Activated CD4-positive, alpha-beta T cell treated with anti-CD3 and anti-CD28 coated beads, Interleukin-2, amount 10 ng/mL, durations not matched to agents 7 days and 5 days (primary cell): ENCODE data around the gene CHID1. TPM values are rescaled to one million over a fixed set of nuclear protein-coding genes. Genes with fewer than 3 reads are reported as not detected.

Experiments
- CTCF ChIA-PET: fragments of 350-600 bp; sonication (Branson Sonifier 250); formaldehyde crosslinking; loops from one replicate; lab custom pipeline; 2021; ENCODE audit warnings: antibody characterized with exemption; lab: Charles Lee
- POLR2A ChIA-PET: fragments of 350-600 bp; sonication (Branson Sonifier 250); formaldehyde crosslinking; loops from one replicate; lab custom pipeline; 2021; ENCODE audit warnings: antibody characterized with exemption; lab: Charles Lee
- DNase-seq: peaks from one replicate; pipeline ENCODE4 v3.0.0-alpha.2; 2020
- H3K27ac Mint-ChIP-seq: one replicate; pipeline ENCODE4 v1.8.0; 2021; ENCODE audit warnings: mild to moderate bottlenecking, moderate library complexity, mixed read lengths
- H3K27me3 Mint-ChIP-seq: one replicate; pipeline ENCODE4 v1.8.0; 2021; ENCODE audit warnings: mixed read lengths
- H3K36me3 Mint-ChIP-seq: one replicate; pipeline ENCODE4 v1.8.0; 2021; ENCODE audit warnings: low read depth, mixed read lengths
- H3K4me1 Mint-ChIP-seq: one replicate; pipeline ENCODE4 v1.8.0; 2021; ENCODE audit warnings: mixed read lengths
- H3K4me3 Mint-ChIP-seq: one replicate; pipeline ENCODE4 v1.8.0; 2021; ENCODE audit warnings: mild to moderate bottlenecking, moderate library complexity, mixed read lengths
- H3K9me3 Mint-ChIP-seq: one replicate; pipeline ENCODE4 v1.8.0; 2021; ENCODE audit warnings: mixed read lengths
- total RNA-seq, 2 experiments: library from RNA; stranded (reverse); gene quantifications; one replicate each; pipeline ENCODE4 v1.2.3, GENCODE V29; 2021

The CHID1 gene
- total RNA-seq, 2 experiments from 2014 or later: 42.6 to 45.5 TPM

DNA sequence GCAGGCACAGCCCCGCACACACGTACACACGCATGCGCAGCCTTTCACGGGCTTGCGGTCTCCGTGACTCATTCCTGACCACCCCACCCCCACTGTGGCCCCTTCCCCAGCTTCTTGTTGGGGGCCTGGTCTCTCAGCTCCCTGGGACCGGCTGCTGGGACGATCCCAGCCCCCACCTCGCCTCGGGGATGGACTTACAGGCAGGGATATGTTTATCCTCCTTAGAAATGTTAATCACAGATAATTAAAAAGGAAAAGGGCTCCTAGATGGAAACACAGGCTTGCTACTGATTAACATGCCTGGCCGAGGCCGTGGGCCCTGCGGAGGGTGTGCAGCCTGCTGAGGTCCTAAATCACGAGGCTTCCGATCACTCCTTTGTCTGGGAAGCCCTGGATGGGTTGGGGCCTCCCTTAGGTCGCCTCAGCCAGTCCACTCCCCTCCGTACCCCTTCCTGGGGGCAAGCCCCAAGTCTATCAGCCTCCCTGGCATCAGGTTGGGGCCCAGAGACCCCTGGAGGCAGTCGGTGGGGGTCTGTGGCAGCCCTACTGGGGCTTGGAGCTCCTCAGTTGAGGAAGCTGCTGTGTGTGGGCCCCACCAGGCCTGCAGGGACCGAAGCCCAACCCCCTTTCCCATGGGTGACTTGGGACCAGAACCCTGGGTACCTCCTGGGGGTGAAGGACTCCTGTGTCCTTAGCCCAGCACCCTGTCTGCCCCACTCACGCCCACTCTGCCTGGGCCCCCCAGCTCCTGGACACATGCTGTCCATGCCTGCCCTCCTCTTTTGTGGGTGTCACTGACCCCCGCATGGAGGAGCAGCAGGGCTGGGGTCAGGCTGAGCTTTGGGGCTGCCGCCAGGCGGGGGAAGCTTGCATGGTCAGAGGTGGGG lies 47.3 kb downstream of the CHID1 start:
- H3K4me3 Mint-ChIP-seq: no peak overlapping the region
- no peak for DNase-seq
- no peak overlapping the region for H3K27ac Mint-ChIP-seq
- H3K36me3 Mint-ChIP-seq: no peaks in the 10 kb centered on the region
- H3K9me3 Mint-ChIP-seq: no peaks in the 10 kb centered on the region
- no peaks in the 10 kb centered on the region for H3K27me3 Mint-ChIP-seq
- H3K4me1 Mint-ChIP-seq: no peaks in the 10 kb centered on the region
- POLR2A ChIA-PET: no interaction called here
- CTCF ChIA-PET: interaction anchor here (0.6 kb wide), 1 partner anchor 730 kb away, joined by 3 read pairs; no protein-coding TSS in a partner anchor

GRCh38 chr11:862696-863022 lies 48.0 kb downstream of the CHID1 start:
- ChIA-PET POLR2A (no interaction called here), CTCF (no interaction called here)
- Mint-ChIP-seq H3K27me3 (no peaks in the 10 kb centered on the region), H3K27ac (no peak overlapping the region), H3K4me1 (no peaks in the 10 kb centered on the region), H3K4me3 (no peak overlapping the region), H3K36me3 (no peaks in the 10 kb centered on the region), H3K9me3 (no peaks in the 10 kb centered on the region)
- DNase-seq: no peak

GRCh38 chr11:862081-862661 lies 48.4 kb downstream of the CHID1 start:
- CTCF ChIA-PET: no interaction called here
- Mint-ChIP-seq H3K4me3 (no peak overlapping the region), H3K4me1 (no peaks in the 10 kb centered on the region), H3K27ac (no peak overlapping the region), H3K9me3 (no peaks in the 10 kb centered on the region), H3K36me3 (no peaks in the 10 kb centered on the region), H3K27me3 (no peaks in the 10 kb centered on the region)
- POLR2A ChIA-PET: no interaction called here
- no peak for DNase-seq

- CTCF ChIA-PET: no interaction called here
These were observed 49.5 kb downstream of the CHID1 start for GRCh38 chr11:861105-861479.

GRCh38 chr11:860234-861104 lies 50.1 kb downstream of the CHID1 start:
- ChIA-PET CTCF (interaction anchor here (1.0 kb wide), 1 partner anchor 69 kb away, joined by 3 read pairs; no protein-coding TSS in a partner anchor), POLR2A (no interaction called here)
- Mint-ChIP-seq H3K4me3 (no peak overlapping the region), H3K9me3 (no peaks in the 10 kb centered on the region), H3K4me1 (no peaks in the 10 kb centered on the region), H3K36me3 (no peaks in the 10 kb centered on the region), H3K27ac (peak overlapping the region; percentile 5), H3K27me3 (no peaks in the 10 kb centered on the region)
- no peak for DNase-seq

More at GRCh38 chr11:861105-861479, 49.5 kb downstream of the CHID1 start:
- Mint-ChIP-seq H3K27ac (no peak overlapping the region), H3K4me3 (no peak overlapping the region), H3K4me1 (no peaks in the 10 kb centered on the region), H3K9me3 (no peaks in the 10 kb centered on the region), H3K36me3 (no peaks in the 10 kb centered on the region), H3K27me3 (no peaks in the 10 kb centered on the region)
- POLR2A ChIA-PET: no interaction called here
- DNase-seq: no peak

- Mint-ChIP-seq H3K4me3 (no peak overlapping the region), H3K9me3 (no peaks in the 10 kb centered on the region), H3K4me1 (no peaks in the 10 kb centered on the region), H3K27ac (no peak overlapping the region), H3K36me3 (no peaks in the 10 kb centered on the region), H3K27me3 (no peaks in the 10 kb centered on the region)
- no peak for DNase-seq
- ChIA-PET CTCF (interaction anchor here (1.0 to 1.2 kb wide), 2 partner anchors 13 to 70 kb away, joined by 3 read pairs; no protein-coding TSS in a partner anchor), POLR2A (no interaction called here)
These were observed 51.0 kb downstream of the CHID1 start for GRCh38 chr11:859394-860131.

GRCh38 chr11:858762-859339 lies 51.8 kb downstream of the CHID1 start:
- no peaks in the 10 kb centered on the region for H3K36me3 Mint-ChIP-seq
- POLR2A ChIA-PET: no interaction called here
- no peaks in the 10 kb centered on the region for H3K9me3 Mint-ChIP-seq
- H3K4me1 Mint-ChIP-seq: no peaks in the 10 kb centered on the region
- H3K27me3 Mint-ChIP-seq: no peaks in the 10 kb centered on the region
- DNase-seq: no peak
- no peak overlapping the region for H3K27ac Mint-ChIP-seq
- H3K4me3 Mint-ChIP-seq: no peak overlapping the region
- CTCF ChIA-PET: interaction anchor here (0.9 to 1.2 kb wide), 2 partner anchors 10 to 13 kb away, joined by 3 read pairs; no protein-coding TSS in a partner anchor

DNA sequence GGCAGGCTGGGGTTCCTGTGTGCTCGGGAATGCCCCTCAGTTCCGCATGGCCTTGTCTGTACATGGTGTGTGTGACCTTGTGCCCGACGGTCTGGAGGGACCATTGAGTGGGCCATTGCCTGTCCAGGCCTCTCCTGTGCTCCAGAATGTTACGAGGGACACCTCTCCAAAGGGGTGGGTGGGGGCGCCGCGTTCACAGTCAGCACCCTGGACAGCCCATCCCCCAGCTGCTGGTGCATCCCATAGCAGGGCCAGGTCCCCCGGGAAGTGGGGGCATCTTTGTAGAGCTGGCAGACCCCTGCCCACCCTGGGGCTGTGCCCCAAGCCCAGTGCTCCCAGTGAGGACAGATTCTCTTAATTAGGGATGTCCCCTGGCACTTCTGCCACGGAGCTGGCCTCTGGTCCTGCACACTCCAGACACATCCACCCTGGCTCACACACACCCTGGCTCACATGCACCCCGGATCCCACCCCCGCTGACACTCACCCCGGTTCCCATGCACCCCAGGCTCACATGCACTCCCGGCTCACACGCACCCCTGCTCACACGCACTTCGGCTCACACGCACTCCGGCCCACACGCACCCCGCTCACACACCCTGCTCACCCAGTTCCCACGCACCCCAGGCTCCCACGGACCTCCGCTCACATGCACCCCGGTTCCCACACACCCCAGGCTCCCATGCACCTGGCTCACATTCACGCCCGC lies 52.4 kb downstream of the CHID1 start:
- Mint-ChIP-seq H3K9me3 (no peaks in the 10 kb centered on the region), H3K27me3 (no peaks in the 10 kb centered on the region), H3K4me1 (no peaks in the 10 kb centered on the region), H3K4me3 (no peak overlapping the region), H3K36me3 (no peaks in the 10 kb centered on the region), H3K27ac (no peak overlapping the region)
- POLR2A ChIA-PET: no interaction called here
- DNase-seq: no peak
- CTCF ChIA-PET: interaction anchor here (0.9 to 1.2 kb wide), 2 partner anchors 9 to 12 kb away, joined by 3 read pairs; no protein-coding TSS in a partner anchor

GRCh38 chr11:856397-856796 lies 54.2 kb downstream of the CHID1 start:
- CTCF ChIA-PET: interaction anchor here (1.5 kb wide), 1 partner anchor 9 kb away, joined by 5 read pairs; no protein-coding TSS in a partner anchor
- POLR2A ChIA-PET: no interaction called here

DNA sequence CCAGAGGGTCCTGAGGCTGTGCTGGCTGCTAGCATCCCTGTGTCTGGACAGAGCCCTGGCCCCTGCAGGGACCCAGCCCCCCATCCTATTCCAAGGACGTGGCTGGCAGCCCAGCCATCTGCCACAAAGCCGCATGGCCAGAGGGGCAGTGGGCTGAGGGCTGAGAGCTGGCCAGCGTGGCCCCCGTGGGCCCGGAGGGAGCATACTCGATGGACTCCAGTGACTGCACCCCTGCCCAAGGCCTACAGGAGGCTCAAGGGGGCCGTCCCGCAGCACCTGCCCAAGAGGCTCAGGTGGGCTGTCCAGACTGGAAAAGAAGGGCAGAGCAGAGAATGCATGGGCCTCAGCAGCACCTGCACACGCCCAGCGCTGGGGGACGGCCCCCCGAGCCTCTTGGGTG lies 54.8 kb downstream of the CHID1 start:
- H3K27me3 Mint-ChIP-seq: no peaks in the 10 kb centered on the region
- no peak overlapping the region for H3K27ac Mint-ChIP-seq
- no peaks in the 10 kb centered on the region for H3K4me1 Mint-ChIP-seq
- ChIA-PET CTCF (no interaction called here), POLR2A (no interaction called here)
- H3K9me3 Mint-ChIP-seq: no peaks in the 10 kb centered on the region
- no peak for DNase-seq
- no peaks in the 10 kb centered on the region for H3K36me3 Mint-ChIP-seq
- H3K4me3 Mint-ChIP-seq: no peak overlapping the region

More at GRCh38 chr11:856397-856796, 54.2 kb downstream of the CHID1 start:
- Mint-ChIP-seq H3K4me1 (no peaks in the 10 kb centered on the region), H3K27me3 (no peaks in the 10 kb centered on the region), H3K27ac (no peak overlapping the region), H3K36me3 (no peaks in the 10 kb centered on the region), H3K9me3 (no peaks in the 10 kb centered on the region), H3K4me3 (no peak overlapping the region)
- no peak for DNase-seq

GRCh38 chr11:855330-855674 lies 55.3 kb downstream of the CHID1 start:
- no peak overlapping the region for H3K4me3 Mint-ChIP-seq
- CTCF ChIA-PET: no interaction called here
- DNase-seq: no peak
- no peaks in the 10 kb centered on the region for H3K27me3 Mint-ChIP-seq
- no peak overlapping the region for H3K27ac Mint-ChIP-seq
- H3K9me3 Mint-ChIP-seq: no peaks in the 10 kb centered on the region
- H3K4me1 Mint-ChIP-seq: no peaks in the 10 kb centered on the region
- POLR2A ChIA-PET: no interaction called here
- H3K36me3 Mint-ChIP-seq: no peaks in the 10 kb centered on the region
